BJ (cell line): ENCODE results near the gene ASPHD1. TPM values are rescaled to one million over a fixed set of nuclear protein-coding genes. Genes with fewer than 3 reads are reported as not detected.

Experiments
- CTCF ChIA-PET: fragments of 350-600 bp; formaldehyde crosslinking; extraction: SDS; loops from one replicate; lab custom pipeline; 2021; ENCODE audit warnings: antibody characterized with exemption, inconsistent platforms; lab: Yijun Ruan, JAX
- POLR2A ChIA-PET: fragments of 300-600 bp; sonication (Branson Sonifier 250); formaldehyde crosslinking; extraction: SDS; loops from one replicate; lab custom pipeline; 2021; ENCODE audit warnings: antibody characterized with exemption; lab: Charles Lee
- DNase-seq: peaks from one replicate; pipeline ENCODE4 v3.0.0-alpha.2; 2011; ENCODE audit warnings: low read depth
- H3K27me3 ChIP-seq: 2 replicates; pipeline ENCODE4 v1.6.0; 2011; ENCODE audit warnings: low read length; ENCODE audit not compliant: control insufficient read depth, insufficient read depth
- H3K36me3 ChIP-seq: 2 replicates; pipeline ENCODE4 v1.5.1; 2011; ENCODE audit warnings: low read length; ENCODE audit not compliant: control insufficient read depth, insufficient read depth
- H3K4me3 ChIP-seq: 2 replicates; pipeline ENCODE4 v1.5.1; 2011; ENCODE audit warnings: low read depth, mild to moderate bottlenecking, control low read depth, low read length
- polyA plus RNA-seq: library from polyadenylated mRNA; depleted of rRNA; stranded (reverse); fragments of >200 nt; gene quantifications from 2 replicates; pipeline ENCODE4 v1.2.3, GENCODE V29; 2011
- TF ChIP-seq, protein P1 (sequence below): IDR thresholded peaks from 2 replicates; pipeline ENCODE4 v1.5.1; 2011; ENCODE audit warnings: low read depth, mild to moderate bottlenecking, control low read depth, inconsistent platforms, low read length, moderate library complexity; ENCODE audit not compliant: insufficient read depth

The ASPHD1 gene
- polyA plus RNA-seq, 1 experiment: 6.9 TPM

- no peak overlapping the region for H3K4me3 ChIP-seq
- POLR2A ChIA-PET: no interaction called here
- no peak for DNase-seq
- CTCF ChIA-PET: interaction anchor here (0.9 to 1.0 kb wide), 2 partner anchors 11 to 92 kb away, joined by 3 read pairs; no protein-coding TSS in a partner anchor
- H3K27me3 ChIP-seq: no peaks in the 10 kb centered on the region
- no peaks in the 10 kb centered on the region for H3K36me3 ChIP-seq
- TF ChIP-seq, protein P1, sequence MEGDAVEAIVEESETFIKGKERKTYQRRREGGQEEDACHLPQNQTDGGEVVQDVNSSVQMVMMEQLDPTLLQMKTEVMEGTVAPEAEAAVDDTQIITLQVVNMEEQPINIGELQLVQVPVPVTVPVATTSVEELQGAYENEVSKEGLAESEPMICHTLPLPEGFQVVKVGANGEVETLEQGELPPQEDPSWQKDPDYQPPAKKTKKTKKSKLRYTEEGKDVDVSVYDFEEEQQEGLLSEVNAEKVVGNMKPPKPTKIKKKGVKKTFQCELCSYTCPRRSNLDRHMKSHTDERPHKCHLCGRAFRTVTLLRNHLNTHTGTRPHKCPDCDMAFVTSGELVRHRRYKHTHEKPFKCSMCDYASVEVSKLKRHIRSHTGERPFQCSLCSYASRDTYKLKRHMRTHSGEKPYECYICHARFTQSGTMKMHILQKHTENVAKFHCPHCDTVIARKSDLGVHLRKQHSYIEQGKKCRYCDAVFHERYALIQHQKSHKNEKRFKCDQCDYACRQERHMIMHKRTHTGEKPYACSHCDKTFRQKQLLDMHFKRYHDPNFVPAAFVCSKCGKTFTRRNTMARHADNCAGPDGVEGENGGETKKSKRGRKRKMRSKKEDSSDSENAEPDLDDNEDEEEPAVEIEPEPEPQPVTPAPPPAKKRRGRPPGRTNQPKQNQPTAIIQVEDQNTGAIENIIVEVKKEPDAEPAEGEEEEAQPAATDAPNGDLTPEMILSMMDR: no peak
These were observed 40.4 kb downstream of the ASPHD1 start for GRCh38 chr16:29940656-29941055.

GRCh38 chr16:29943846-29944799 lies 43.8 kb downstream of the ASPHD1 start:
- CTCF ChIA-PET: interaction anchor here (0.6 to 3.1 kb wide), 7 partner anchors 10 to 154 kb away, joined by 3 to 13 read pairs (median 3); partner anchors contain the start of genes HIRIP3, KCTD13, KIF22 and TMEM219

GRCh38 chr16:29947897-29948296 lies 47.6 kb downstream of the ASPHD1 start:
- no peaks in the 10 kb centered on the region for H3K27me3 ChIP-seq
- no peak overlapping the region for H3K4me3 ChIP-seq
- no peak for DNase-seq
- no peaks in the 10 kb centered on the region for H3K36me3 ChIP-seq
- POLR2A ChIA-PET: no interaction called here
- TF ChIP-seq, protein P1: no peak
- CTCF ChIA-PET: interaction anchor here (0.9 kb wide), 1 partner anchor 10 kb away, joined by 3 read pairs; no protein-coding TSS in a partner anchor

More at GRCh38 chr16:29943846-29944799, 43.8 kb downstream of the ASPHD1 start:
- Histone ChIP-seq H3K4me3 (no peak overlapping the region), H3K27me3 (no peaks in the 10 kb centered on the region), H3K36me3 (no peaks in the 10 kb centered on the region)
- POLR2A ChIA-PET: interaction anchor here (0.6 to 1.3 kb wide), 3 partner anchors 13 to 366 kb away, joined by 3 to 10 read pairs (median 9); partner anchors contain the start of gene KCTD13
- peak; percentile 99 for DNase-seq
- TF ChIP-seq, protein P1: peak; percentile 58

DNA sequence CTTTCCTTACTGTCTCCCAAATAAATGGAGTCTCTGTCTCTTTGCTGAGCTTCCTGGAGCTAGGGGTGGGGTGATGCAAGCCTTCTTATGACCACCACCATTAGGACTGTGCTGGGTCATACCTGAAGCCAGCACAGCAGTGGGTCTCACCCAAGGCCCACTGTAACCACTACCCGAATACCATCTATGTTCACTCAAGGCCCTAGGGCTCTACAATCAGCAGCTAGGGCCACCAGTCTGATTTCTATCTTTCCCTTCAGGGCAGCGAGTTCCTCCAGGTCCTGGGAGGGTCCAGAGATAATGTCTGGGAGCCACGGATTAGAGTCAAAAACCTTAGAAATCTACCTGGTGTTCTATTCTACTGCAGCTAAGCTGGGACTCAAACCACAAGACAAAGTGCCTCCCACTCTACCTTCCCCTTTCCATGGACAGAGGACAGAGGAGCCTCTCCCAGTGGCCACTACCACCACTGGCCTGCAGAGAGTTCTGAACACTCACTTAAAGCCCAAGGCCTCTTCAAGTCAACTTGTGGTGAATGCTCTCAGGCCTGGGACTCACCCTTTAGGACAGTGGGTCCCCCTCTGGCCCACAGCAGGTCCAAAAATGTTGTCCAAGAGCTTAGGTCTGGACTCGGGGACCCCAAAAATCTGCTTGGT lies 50.6 kb downstream of the ASPHD1 start:
- TF ChIP-seq, protein P1: no peak
- H3K4me3 ChIP-seq: no peak overlapping the region
- ChIA-PET POLR2A (interaction anchor here (0.9 kb wide), 1 partner anchor 11 kb away, joined by 3 read pairs; the partner anchor contains the start of gene TMEM219), CTCF (interaction anchor here (0.6 to 1.7 kb wide), 3 partner anchors 10 to 12 kb away, joined by 3 to 8 read pairs (median 3); partner anchors contain the start of gene TMEM219)
- H3K36me3 ChIP-seq: no peaks in the 10 kb centered on the region
- no peaks in the 10 kb centered on the region for H3K27me3 ChIP-seq
- no peak for DNase-seq
